Neural cell (in vitro differentiated cells): ENCODE measurements around the gene SMCHD1.

ENCODE experiments used
- CTCF ChIP-seq: fragments of 450-650 bp; IDR thresholded peaks from 2 replicates; pipeline ENCODE4 v1.5.1; 2014; ENCODE audit warnings: antibody characterized with exemption, mild to moderate bottlenecking, moderate library complexity; ENCODE audit not compliant: poor library complexity, severe bottlenecking
- EP300 ChIP-seq: fragments of 450-650 bp; conservative IDR thresholded peaks from 2 replicates; pipeline ENCODE4 v1.6.1; 2014; ENCODE audit warnings: antibody characterized with exemption, mild to moderate bottlenecking, moderate library complexity; ENCODE audit not compliant: poor library complexity, severe bottlenecking
- POLR2AphosphoS5 ChIP-seq: IDR thresholded peaks from 2 replicates; pipeline ENCODE4 v1.6.1; 2012
- REST ChIP-seq: IDR thresholded peaks from 2 replicates; pipeline ENCODE4 v1.6.1; 2012; ENCODE audit warnings: borderline replicate concordance
- SMC3 ChIP-seq: fragments of 450-650 bp; conservative IDR thresholded peaks from 2 replicates; pipeline ENCODE4 v1.6.1; 2014; ENCODE audit warnings: antibody characterized with exemption, mild to moderate bottlenecking, moderate library complexity; ENCODE audit not compliant: poor library complexity
- TAF1 ChIP-seq: IDR thresholded peaks from 2 replicates; pipeline ENCODE4 v1.6.1; 2012; ENCODE audit warnings: low read depth

- TF ChIP-seq CTCF (no peak), EP300 (no peak), TAF1 (no peak), REST (no peak), SMC3 (no peak), POLR2AphosphoS5 (no peak)
Observed at GRCh38 chr18:2776601-2777000, 121.1 kb downstream of the SMCHD1 start.
